Measurements from ENCODE around the gene COX7A2. TPM values are rescaled to one million over a fixed set of nuclear protein-coding genes. Genes with fewer than 3 reads are reported as not detected.
A peak's percentile ranks its signal among the peaks of the same experiment; 100 is the strongest.

The COX7A2 gene
- total RNA-seq, 1 experiment from 2014 or later = 155 TPM

- in situ Hi-C loops (cut with HindIII; ENCODE audit: low pct_unique_long_range_greater_than_20kb, low sequenced_read_pairs) = no loop called here
- no peak for DNase-seq (ENCODE audit: low read depth)
Observed at GRCh38 chr6:75206576-75207342, 36.8 kb downstream of the COX7A2 start.

- in situ Hi-C loops (cut with HindIII; ENCODE audit: low pct_unique_long_range_greater_than_20kb, low sequenced_read_pairs) = no loop called here
- peak; percentile 85 for DNase-seq (ENCODE audit: low read depth)
Observed at GRCh38 chr6:75205776-75206575, 37.6 kb downstream of the COX7A2 start, which contains the start of gene COL12A1. TSS of gene COL12A1 (minus strand) at chr6:75206053. CDS start at chr6:75202792, 3,261 bp downstream.

DNA sequence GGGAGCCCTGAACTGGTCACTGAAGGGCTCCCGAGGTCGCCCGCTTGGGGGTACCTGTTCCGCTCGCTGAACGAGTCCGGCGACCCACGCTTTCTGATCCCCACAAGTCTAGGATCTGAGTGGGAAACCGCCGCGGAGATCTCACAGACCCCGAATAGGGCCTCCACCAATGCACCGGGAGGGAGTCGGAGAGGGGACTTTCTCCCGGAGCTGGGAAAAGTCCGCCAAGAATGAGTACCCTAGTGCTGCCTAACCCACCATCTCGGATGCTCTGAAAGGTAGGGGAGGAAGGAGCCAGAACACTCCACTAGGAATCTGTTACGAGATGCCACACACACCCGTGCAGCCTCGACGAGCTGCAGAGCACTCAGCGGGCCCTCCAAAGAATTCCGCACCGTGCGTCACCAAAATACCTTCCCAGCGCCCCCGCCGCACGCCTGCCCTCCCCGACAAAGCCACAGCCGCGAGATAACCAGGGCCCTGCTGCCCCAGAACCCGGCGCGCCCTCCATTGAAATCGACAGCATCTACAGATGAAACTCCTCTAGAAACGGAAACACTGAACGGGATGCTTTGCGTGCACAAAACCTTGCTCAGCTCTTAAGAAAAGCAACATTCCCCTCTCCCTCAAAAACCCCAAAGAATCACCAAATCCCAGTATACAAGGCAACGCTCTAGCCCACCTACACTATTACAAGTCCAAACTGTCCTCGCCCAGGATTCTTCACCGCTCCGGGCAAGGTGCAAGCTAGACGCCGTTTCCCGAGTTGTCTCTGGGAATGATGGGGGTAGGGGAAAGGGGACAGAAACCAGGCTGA is 38.4 kb downstream of the COX7A2 start:
- no peak for DNase-seq (ENCODE audit: low read depth)
- in situ Hi-C loops (cut with HindIII; ENCODE audit: low pct_unique_long_range_greater_than_20kb, low sequenced_read_pairs) = no loop called here

GRCh38 chr6:75204217-75204958 is 39.2 kb downstream of the COX7A2 start:
- DNase-seq (ENCODE audit: low read depth) = peak; percentile 61
- in situ Hi-C loops (cut with HindIII; ENCODE audit: low pct_unique_long_range_greater_than_20kb, low sequenced_read_pairs) = no loop called here

DNA sequence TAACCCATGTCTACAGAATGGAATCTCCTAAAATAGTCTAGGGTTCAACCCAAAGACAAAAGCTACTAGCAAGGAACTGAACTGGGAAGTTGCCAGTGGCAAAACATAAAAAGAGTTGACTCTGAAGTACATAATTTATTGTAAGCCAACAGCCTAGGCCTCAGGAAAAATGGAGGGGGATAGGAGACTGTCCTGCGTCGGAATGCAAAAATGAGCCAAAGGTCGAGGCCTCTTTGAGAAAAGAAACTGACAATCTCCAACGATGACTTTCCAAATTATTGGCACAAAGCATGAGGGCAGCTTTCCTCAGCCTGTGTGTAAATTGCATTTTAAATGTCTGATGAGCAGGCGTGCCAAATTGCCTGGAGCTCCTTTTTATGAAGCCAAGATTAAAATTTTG is 39.9 kb downstream of the COX7A2 start:
- in situ Hi-C loops (cut with HindIII; ENCODE audit: low pct_unique_long_range_greater_than_20kb, low sequenced_read_pairs) = no loop called here
- no peak for DNase-seq (ENCODE audit: low read depth)

DNA sequence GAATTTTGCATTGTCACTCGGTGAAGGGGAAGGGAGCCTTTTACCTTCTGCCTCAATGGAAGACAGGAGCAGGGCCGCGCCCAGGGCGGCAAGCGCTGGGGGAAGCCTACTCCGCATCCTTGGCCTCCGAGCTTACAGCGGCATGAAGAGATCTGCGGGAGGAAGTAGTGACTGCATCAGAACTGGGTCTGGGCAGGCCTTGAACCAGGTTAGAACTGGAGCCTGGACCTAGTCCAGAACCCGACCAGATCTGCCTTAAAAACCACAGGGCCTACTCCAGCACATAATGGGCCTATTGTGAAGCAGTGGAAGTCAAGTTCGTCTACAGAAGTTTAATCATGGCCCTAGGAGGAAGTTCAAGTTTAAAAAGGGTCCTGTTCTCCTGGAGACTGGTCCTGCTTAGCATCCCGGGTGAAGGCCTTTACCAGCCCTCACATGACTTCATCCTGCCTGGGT is 40.9 kb downstream of the COX7A2 start:
- DNase-seq (ENCODE audit: low read depth) = no peak
- in situ Hi-C loops (cut with HindIII; ENCODE audit: low pct_unique_long_range_greater_than_20kb, low sequenced_read_pairs) = no loop called here

GRCh38 chr6:75201901-75202672 is 41.5 kb downstream of the COX7A2 start:
- in situ Hi-C loops (cut with HindIII; ENCODE audit: low pct_unique_long_range_greater_than_20kb, low sequenced_read_pairs) = no loop called here
- no peak for DNase-seq (ENCODE audit: low read depth)

DNA sequence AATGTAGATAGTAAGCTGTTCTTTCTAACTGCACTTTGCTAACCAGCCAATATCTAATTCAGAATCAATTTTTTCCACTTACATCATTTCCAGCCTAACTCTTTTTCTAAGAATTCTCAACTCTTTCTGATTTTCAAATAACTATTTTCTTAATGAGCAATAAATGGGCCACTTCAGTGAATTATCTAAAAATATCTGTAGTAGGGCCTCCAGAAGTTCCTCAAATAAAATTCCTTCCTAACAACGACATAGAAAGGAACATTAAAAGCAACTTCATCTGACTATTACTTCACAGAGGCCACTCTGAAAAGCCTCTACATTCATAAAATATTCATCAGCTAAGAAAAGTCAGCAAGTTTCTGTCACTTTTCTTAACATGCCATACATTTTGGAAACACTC is 42.6 kb downstream of the COX7A2 start:
- DNase-seq (ENCODE audit: low read depth) = no peak
- in situ Hi-C loops (cut with HindIII; ENCODE audit: low pct_unique_long_range_greater_than_20kb, low sequenced_read_pairs) = no loop called here

DNA sequence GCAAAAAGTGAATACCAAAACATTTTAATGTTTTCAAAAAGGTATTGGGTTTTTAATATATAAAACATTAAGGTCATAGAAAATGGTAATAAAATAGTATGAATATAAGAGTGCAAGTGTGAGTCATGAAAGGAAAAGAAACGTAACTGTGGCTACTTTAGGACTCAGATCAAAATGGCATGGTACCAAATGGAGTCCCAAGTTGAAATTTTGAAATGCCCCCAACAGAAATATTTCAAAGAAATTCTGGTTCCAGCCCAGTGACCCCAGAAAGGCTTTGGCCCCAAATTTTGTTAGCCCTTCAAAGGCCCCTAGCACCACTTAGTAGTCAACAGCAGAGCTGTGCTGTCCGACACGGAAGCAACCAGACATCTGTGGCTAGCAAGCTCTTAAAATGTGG is 43.7 kb downstream of the COX7A2 start:
- in situ Hi-C loops (cut with HindIII; ENCODE audit: low pct_unique_long_range_greater_than_20kb, low sequenced_read_pairs) = no loop called here
- no peak for DNase-seq (ENCODE audit: low read depth)

DNA sequence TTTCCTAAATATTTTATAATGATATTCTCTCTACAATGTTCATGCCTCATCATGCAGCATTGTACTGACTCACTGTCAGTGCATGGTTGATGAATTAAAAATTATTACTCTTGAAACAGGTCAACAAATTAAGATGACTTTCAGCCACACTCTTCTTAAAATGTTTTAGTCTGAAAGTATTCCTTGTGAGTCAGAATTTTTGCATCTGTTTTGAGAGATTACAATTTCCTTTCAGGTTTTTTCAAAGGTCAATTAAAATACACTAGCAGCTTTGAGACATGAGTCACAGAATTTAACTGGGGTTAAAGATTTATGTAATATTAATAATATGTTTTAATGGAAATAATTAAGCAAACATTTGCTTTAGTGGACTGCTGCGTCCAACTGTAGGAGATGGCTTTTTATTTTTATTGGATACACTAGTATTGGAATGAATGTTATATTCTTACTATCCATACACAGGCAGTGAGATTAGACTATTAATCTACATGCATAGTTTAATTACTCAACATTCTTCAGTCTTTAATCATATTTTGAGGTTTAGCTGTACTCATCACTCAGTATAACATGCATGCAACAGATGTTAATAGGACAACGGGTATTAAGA is 47.4 kb downstream of the COX7A2 start:
- in situ Hi-C loops (cut with HindIII; ENCODE audit: low pct_unique_long_range_greater_than_20kb, low sequenced_read_pairs) = no loop called here
- DNase-seq (ENCODE audit: low read depth) = no peak

GRCh38 chr6:75188221-75188925 is 55.2 kb downstream of the COX7A2 start:
- no peak for DNase-seq (ENCODE audit: low read depth)
- in situ Hi-C loops (cut with HindIII; ENCODE audit: low pct_unique_long_range_greater_than_20kb, low sequenced_read_pairs) = no loop called here

Other genes with a start within 250 kb of the COX7A2 start
- gene COL12A1, start 37.7 kb downstream of the COX7A2 start, total RNA-seq (2014; rRNA removed; shearing (Covaris generic); ENCODE audit: low replicate concordance) = 6.2 and 6.7 TPM in 2 replicates
- gene TMEM30A, start 41.0 kb upstream of the COX7A2 start, total RNA-seq (2014; rRNA removed; shearing (Covaris generic); ENCODE audit: low replicate concordance) = 101 and 103 TPM in 2 replicates
- 0.10 TPM in 1 of 2 replicates, not detected in the other for gene FILIP1, start 250.0 kb upstream of the COX7A2 start, total RNA-seq (2014; rRNA removed; shearing (Covaris generic); ENCODE audit: low replicate concordance)

All from Caki2 (cell line).